ENCODE results near the gene MLKL. TPM values are rescaled to one million over a fixed set of nuclear protein-coding genes. Genes with fewer than 3 reads are reported as not detected.

The MLKL gene
- total RNA-seq, 1 donor from 2014 or later = 28.6 TPM

DNA sequence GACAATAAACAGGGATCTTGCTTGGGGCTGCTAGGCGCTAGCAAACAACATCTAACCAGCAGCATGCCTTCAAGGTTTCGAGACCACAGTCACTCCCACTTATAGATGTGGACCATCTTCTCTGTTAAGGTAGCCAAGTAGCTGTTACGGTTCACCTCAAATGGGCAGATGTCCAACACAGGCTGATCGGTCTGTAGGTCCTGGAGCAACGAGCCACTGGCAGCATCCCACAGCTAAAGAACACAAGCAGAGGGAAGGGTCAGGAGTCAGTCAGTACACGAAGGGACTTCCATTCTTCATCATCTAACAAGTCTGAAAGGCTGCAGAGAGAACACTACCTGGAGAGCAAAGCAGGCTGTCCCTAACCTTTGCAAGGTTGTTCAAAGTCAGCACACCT lies 76.8 kb downstream of the MLKL start:
- Histone ChIP-seq H3K27ac (no peak overlapping the region), H3K36me3 (peaks cover 78% of the 10 kb centered on the region), H3K4me1 (no peaks in the 10 kb centered on the region), H3K27me3 (no peaks in the 10 kb centered on the region), H3K4me3 (no peak overlapping the region), H3K9me3 (no peaks in the 10 kb centered on the region)
- DNase-seq = peak; percentile 18
- ATAC-seq = no peak
- TF ChIP-seq, protein P1, sequence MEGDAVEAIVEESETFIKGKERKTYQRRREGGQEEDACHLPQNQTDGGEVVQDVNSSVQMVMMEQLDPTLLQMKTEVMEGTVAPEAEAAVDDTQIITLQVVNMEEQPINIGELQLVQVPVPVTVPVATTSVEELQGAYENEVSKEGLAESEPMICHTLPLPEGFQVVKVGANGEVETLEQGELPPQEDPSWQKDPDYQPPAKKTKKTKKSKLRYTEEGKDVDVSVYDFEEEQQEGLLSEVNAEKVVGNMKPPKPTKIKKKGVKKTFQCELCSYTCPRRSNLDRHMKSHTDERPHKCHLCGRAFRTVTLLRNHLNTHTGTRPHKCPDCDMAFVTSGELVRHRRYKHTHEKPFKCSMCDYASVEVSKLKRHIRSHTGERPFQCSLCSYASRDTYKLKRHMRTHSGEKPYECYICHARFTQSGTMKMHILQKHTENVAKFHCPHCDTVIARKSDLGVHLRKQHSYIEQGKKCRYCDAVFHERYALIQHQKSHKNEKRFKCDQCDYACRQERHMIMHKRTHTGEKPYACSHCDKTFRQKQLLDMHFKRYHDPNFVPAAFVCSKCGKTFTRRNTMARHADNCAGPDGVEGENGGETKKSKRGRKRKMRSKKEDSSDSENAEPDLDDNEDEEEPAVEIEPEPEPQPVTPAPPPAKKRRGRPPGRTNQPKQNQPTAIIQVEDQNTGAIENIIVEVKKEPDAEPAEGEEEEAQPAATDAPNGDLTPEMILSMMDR (IDR thresholded peaks at IDR 0.05) = no peak
- intact Hi-C loops (cut with DNase I) = no loop called here

DNA sequence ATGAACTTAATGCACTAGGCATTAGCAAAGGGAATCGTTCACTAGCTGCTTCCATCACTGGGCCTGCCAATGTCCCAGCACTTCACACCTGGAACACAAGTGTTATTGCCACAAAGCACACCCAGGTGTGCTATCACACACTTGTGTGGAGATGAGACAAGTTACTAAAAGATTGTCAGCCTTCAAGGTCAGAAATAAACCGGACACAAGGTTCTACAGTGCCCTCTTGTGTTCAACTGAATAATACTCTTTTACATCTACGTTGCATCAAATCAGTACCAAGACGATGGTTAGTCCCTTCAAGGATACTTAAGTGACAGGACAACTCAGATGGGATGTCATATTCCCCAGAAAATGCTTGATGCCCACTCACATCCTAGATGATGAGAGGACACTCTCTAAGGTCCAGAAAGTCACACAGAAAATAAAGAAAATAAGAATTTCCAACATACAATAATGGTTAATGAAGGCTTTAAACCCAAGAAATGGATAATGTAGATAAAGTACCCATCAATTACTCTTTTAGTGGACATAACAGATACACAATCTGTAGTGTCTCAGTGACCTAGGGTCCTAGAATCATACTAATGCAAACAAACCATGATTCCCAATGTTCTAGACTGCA lies 77.3 kb downstream of the MLKL start:
- TF ChIP-seq, protein P1 (IDR thresholded peaks at IDR 0.05) = peak; percentile 66
- H3K27me3 ChIP-seq = no peaks in the 10 kb centered on the region
- intact Hi-C loops (cut with DNase I) = no loop called here
- H3K9me3 ChIP-seq = no peaks in the 10 kb centered on the region
- ATAC-seq (peak; percentile 78), DNase-seq (no peak)
- H3K4me3 ChIP-seq = no peak overlapping the region
- H3K4me1 ChIP-seq = no peaks in the 10 kb centered on the region
- H3K27ac ChIP-seq = no peak overlapping the region
- H3K36me3 ChIP-seq = peaks cover 73% of the 10 kb centered on the region

DNA sequence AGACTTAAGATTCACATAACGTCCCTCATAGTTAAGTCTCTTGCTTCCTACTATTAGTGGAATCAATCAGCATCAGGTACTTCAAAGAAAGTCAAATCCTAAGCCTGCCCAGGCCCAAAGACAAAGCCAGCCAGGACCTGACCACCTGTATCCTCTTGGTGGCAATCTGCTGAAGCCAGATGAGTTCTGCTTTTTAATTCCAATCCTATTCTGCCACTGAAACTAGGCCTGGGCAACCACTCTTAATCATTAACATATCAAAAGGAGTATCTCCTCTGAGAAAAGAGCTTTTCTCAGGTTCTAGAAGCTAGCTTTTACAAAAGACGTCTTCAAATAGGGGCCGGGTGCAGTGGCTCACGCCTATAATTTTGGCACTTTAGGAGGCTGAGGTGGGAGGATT lies 78.7 kb downstream of the MLKL start:
- no peaks in the 10 kb centered on the region for H3K27me3 ChIP-seq
- H3K27ac ChIP-seq = no peak overlapping the region
- no peak overlapping the region for H3K4me3 ChIP-seq
- no peaks in the 10 kb centered on the region for H3K9me3 ChIP-seq
- ATAC-seq (no peak), DNase-seq (no peak)
- intact Hi-C loops (cut with DNase I) = no loop called here
- H3K4me1 ChIP-seq = no peaks in the 10 kb centered on the region
- TF ChIP-seq, protein P1 (IDR thresholded peaks at IDR 0.05) = no peak
- H3K36me3 ChIP-seq = peaks cover 60% of the 10 kb centered on the region

Other genes starting within 250 kb of the MLKL start
- gene GLG1, start 93.7 kb downstream of the MLKL start, total RNA-seq = 112 TPM
- 16.7 TPM for gene RFWD3, start 34.0 kb downstream of the MLKL start, total RNA-seq
- gene FA2H, start 74.0 kb upstream of the MLKL start, total RNA-seq = 2.1 TPM